NCI-H82 (cell line): ENCODE measurements around the gene PBX4.
A peak's percentile ranks its signal among the peaks of the same experiment; 100 is the strongest.

Experiments
- DNase-seq: peaks from one replicate; lab custom pipeline; 2025; lab: John Stamatoyannopoulos, UW

The PBX4 gene

DNA sequence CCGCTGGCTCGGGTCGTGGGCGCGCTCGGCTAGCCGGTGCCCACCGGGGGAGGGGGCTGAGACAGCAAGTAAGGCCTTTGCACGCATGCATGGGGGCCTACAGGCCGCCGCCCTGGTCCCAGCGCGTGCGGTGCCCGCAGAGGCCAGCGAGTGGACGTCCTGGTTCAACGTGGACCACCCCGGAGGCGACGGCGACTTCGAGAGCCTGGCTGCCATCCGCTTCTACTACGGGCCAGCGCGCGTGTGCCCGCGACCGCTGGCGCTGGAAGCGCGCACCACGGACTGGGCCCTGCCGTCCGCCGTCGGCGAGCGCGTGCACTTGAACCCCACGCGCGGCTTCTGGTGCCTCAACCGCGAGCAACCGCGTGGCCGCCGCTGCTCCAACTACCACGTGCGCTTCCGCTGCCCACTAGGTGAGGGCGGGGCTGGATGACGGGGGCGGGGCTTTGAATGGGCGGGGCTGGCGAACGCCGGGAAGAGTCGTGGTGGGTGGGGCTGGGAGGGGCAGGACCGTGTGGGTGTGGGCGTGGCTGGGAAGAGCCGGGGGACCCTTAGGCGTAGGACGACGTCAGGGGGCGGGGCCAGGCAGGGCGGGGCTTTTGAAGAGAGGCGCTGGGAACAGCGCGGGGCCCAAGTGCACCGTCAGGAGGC, 78.3 kb downstream of the PBX4 start:
- DNase-seq: peak; percentile 89

DNA sequence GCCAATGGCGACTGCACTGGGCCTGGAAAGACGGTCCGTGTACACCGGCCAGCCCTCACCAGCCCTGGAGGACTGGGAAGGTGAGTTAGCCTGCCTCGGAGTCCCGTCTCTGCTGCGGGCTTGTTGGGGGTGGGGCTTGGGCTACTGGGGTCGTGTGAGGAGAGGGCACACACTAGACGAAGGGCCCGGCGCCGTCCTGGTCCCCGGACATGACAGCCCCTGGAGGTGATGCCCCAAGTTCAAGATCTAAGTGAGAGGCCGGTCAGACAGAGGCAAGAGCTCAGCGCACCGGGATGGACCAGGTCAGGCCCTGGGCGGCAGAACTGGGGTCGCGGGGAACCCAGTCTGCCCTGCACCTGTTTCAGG, 78.8 kb downstream of the PBX4 start:
- DNase-seq: no peak

DNA sequence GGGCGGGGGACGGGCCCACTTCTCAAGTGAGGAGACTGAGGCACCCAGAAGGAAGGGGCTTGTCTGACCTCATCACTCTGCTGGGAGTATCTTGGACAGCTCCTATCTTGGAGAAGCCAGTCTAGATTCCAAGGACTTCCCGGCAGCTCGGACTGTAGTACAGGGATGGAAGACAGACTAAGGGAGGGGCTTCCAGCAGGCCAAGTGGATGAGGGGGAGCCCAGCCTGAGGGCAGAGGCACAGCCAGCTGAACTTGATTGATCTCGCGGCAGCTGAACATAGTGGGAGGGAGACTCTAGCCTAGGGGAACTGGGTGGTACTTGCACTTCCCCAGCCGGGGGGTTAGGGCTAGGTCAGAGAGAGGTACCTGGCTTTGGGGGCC, 79.7 kb downstream of the PBX4 start:
- DNase-seq: peak; percentile 55

DNA sequence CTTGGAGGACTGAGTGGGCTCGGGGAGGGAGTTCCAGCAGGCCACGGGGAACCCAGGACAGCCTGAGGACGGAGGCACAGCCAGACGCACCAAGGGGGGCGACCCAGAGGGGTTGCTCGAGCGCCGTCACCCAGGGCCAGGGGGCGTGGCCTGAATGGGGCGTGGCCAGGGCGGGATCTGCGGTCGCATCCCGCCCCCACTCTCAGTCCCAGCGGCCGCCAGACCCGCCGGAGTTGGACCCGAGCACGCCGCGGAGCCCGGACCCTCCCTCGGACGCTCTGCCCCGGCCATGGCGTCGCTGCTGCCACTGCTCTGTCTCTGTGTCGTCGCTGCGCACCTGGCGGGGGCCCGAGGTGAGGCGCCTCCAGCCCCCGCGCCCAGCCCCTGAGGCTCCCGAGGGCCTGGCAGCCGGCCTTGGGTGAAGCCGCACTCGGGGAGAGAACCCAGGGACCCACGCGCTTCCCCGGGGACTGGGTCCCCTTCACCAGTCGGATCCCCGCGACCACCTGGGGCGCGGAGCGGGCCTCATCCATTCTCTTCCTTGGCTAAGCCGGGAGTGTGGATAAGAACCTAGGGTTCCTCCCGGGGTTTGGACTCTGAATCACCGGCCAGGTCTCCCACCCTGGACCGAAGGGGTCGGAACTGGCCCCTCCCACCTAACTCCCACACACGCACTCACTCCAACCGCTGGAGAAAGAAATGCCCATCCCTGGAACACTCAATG, 80.3 kb downstream of the PBX4 start, which contains the start of gene CILP2:
TSS of gene CILP2 (plus strand) at position 205 of the 724 bp plus-strand sequence. CDS start at position 290, 85 bp downstream.
- peak; percentile 90 for DNase-seq

DNA sequence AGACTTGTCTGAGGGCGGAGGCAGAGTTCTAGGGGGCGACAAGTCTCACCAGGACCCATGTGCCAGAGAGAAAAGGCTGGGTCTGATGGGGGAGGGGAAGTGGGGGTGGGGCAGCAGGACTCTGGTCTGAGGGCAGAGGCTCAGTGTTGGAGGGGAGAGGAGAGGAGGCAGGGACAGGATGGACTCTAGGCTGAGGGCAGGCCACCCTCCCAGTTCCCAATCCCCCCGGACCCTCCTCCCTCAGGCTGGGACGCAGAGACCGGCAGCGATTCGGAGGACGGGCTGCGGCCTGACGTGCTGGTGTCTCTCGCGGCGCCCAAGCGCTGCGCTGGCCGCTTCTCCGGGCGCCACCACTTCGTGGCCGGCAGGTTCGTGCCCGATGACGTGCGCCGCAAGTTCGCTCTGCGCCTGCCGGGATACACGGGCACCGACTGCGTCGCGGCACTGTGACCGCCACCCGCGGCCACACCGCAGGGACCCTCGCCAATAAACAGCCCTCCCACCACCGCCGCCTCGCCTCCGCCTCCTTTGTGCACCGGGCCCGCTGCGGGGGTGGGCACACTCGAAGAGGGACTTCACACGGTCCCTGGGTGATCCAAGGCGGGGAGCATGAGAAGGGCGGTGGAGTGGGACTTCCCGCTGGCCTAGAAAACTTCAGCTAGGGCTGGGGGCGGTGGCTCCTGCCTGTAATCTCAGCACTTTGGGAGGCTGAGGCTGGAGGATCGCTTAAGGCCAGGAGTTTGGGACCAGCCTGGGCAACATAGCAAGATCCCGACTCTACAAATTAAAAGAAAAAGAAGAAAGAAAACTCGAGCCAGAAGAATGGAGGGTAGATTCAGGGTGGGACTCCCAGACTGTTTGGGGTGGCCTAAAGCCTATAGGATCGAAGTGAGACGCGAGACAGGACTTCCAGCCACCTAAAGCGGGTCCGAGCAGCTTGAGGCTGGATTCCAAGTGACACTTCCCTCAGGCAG, 81.1 kb downstream of the PBX4 start:
- peak; percentile 42 for DNase-seq

DNA sequence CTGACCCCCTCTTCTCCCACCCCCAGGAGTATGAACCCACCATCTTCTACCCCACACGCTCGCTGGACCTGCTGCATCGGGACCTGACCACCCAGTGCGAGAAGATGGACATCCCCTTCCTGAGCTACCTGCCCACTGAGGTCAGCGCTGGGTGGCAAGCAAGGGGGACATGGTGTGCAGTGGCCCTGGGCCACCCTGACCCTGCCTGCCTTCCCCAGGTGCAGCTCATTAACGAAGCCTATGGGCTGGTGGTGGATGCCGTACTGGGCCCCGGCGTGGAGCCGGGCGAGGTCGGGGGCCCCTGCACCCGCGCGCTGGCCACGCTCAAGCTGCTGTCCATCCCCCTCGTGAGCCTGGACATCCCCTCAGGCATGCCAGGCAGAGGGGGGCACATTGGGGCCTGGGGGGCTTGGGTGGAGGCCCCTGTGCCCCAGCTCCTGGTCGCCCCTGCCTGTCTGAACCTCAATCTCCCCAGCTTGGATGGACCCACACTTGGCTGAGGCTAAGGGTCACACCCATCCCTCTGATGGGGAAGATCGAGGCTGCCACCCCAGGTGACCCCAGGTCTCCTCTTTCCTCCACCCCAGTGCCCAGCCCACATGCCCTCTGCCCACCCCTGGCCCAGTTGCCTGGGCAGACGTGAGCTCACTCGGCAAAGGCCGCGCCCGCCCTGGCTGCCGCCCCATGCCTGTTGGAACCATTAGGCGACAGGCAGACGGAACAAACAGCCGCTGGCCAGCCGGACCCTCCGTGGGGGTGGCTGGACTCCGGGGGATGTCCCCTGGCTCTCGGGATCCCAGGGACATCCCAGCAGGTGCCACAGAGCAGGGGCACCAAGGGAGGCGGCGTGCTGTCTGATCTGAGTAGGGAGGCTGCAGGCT, 82.9 kb downstream of the PBX4 start:
- DNase-seq: no peak

DNA sequence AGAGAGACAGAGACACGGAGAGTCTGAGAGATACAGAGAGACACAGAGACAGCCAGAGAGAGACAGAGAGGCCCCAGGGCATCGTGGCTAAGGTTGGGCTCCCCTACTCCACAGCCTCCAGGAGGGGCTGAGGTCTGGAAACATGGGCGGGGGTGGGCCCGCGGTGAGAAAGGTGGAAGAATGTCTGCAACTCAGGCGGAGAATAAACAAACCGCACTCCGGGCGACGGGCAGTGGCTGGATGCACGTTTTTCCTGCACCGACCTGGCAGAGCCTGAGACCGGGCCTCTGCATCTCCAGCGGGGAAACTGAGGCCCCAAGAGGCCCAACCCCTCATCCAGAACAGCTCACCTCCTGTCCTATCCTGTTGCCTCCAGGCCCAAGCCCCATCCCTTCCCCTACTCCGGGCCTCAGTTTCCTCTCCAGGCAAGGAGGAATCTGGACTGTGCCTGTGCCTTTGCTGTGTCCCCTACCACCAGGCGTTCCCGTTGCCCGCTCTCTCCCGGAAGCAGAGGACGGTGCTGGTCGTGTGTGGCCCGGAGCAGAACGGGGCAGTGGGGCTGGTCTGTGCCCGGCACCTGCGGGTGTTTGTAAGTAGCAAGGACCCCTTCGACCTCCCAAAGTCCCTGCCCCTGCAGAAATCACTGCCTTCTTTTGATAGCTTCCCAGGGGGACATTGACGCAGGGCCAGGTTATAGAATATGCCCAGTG, 83.8 kb downstream of the PBX4 start:
- no peak for DNase-seq

DNA sequence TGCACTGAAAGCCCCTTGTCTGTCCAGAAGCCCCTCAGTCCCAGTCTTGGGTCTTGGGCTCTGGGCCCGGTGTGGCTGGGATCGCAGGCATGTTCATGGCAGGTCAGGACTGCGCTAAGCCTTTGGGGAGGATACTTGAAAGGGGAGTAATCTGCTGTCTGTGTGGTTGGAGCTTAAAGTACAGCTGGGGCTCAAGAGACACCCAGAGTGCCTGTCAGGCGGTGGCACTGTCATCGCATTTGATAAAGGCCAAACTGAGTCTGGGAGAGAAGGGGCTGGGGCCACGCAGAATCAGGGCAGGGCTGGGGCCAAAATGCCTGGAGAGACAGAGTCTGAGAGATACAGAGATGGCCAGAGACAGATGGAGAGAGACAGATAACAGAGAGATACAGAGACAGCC, 84.6 kb downstream of the PBX4 start:
- DNase-seq: peak; percentile 88

DNA sequence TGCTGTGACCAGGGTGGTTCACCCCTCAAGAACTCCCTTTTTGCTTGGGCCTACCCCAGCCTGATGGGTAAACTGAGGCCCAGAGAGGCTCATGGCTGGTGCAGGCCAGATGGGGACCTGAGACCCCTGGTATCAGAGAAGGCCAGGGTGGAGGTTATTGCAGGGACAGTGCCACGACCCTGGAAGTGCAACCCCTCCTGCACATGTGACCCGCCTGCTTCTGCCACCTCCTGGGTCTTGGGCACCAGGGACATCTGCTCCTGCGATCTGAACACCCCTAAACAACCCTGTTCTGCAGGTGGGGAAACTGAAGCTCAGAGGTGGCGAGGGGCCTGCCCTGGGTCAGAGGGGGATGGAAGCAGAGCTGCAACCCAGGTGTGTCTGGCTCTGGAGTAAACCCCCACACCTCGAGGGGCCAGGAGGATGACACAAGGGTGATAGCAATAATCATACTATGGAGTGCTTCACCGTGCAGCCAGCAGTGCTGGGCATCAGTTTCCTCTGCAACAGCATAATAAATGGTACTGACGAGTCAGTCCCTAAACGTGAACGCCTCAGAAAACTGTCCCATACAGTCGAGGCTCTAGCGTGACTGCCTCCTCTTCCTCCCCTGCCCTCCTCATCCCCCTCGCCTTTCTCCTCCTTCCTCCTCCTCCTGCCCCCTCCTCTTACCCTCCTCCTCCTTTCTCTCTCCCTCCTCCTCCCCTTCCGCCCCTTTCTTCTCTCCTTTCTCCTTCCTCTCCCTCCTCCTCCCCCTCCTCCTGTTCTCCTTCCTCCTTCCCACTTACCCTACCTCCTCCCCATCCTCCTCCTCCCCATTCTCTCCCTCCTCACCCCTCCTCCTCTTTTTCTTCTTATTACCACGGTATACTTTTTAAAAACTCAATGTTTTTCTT, 85.4 kb downstream of the PBX4 start:
- DNase-seq: no peak

DNA sequence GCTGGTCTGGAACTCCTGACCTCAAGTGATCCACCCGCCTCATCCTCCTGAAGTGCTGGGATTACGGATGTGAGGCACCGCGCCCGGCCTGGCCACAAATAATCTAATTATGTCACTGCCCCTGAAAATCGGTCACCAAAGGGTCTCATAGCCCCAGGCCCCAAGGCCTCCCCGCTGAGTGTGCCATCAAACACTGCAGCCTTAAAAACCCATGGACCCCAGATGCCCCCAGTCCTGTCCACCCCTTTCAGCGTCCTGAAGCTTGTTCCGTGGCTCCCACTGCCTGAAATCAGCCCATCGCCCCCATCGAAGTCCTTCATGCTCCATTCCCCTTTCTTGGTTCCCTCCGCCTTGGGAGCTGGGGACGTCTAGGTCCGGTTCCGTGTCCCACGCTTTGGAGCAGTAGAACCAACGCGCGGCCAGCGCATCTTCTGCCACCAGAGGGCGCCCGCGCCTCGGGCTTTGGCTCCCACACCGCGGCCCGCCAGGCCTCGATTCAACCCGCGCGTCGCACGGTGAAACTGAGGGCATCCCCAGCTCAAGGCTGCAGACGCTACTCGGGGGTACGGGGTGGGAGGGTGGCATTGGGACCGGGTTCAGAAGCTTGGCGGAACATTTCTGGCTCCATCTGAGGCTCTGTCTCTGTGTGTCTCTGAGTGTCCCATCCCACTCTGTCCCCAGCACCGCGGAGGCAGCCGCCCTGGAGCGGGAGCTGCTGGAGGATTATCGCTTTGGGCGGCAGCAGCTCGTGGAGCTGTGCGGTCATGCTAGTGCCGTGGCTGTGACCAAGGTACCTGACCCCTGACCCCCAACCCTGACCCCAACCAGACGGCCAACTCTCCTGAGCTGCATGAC, 86.3 kb downstream of the PBX4 start:
- DNase-seq: peak; percentile 90

DNA sequence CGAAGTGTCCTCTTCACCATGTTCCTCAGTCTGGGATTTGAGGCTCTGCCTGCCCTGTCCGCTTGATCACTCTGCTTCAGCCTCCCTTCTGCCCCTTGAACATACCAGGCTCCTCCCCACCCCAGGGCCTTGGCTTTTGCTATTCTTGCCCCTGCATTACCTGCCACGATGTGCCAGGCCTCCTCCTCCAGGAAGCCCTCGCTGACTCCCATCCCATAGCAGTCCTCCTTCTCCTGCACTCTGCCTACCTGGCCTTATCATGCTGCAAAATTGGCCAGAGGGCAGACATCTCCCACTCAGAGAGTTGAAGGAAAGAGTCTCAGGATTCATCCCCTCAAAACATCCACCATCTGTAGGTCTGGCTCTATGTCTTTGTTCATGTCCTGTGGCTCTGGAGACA, 87.6 kb downstream of the PBX4 start:
- DNase-seq: no peak

DNA sequence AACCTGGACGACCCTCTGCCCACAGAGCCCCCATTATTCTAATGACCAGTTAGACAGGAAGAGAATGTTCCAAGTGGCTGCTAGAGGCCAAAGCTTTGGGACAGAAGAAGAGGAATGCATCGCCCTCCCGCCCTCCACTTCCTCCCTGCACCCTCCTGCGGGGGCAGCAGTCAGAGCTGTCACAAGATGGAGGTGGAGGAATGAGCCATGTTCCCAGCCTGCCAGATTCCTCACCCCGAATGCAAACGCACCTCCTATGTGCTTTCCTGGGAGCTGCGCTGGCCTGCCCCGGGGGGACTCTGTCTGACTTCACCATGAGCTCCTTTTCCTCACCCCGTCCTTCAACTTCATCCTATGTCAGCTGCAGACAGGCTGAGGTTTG, 88.1 kb downstream of the PBX4 start:
- DNase-seq: no peak

DNA sequence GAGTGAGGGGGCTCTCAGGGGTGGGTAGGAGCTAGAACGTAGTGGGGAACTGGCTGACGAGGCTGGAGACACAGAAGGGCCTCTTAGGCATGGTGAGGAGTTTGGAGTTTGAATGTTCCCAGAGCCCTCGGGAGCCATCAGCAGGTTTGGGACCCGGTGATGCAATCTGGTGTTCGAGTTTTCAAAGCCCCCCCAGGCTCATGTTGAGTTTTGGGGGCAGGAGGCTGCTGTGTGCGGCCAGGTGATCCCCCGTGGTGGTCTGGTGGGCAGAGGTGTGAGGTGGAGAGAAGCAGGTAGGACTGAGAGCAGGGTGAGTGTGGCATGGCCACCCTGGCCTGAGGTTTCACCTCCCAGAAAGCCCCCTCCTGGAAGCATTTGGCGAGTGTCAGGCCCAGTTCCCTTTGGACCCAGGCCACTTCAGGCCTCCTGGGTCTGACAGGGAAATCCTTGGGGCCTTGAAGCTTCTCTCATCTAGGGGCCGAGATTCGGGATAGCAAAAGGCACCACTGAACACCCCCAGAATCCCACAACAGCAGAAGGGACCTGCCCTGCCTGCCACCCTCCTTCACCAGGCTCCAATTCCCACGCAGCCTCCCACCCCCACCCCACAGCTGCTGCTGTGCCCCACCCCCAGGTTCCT, 88.6 kb downstream of the PBX4 start:
- DNase-seq: no peak

DNA sequence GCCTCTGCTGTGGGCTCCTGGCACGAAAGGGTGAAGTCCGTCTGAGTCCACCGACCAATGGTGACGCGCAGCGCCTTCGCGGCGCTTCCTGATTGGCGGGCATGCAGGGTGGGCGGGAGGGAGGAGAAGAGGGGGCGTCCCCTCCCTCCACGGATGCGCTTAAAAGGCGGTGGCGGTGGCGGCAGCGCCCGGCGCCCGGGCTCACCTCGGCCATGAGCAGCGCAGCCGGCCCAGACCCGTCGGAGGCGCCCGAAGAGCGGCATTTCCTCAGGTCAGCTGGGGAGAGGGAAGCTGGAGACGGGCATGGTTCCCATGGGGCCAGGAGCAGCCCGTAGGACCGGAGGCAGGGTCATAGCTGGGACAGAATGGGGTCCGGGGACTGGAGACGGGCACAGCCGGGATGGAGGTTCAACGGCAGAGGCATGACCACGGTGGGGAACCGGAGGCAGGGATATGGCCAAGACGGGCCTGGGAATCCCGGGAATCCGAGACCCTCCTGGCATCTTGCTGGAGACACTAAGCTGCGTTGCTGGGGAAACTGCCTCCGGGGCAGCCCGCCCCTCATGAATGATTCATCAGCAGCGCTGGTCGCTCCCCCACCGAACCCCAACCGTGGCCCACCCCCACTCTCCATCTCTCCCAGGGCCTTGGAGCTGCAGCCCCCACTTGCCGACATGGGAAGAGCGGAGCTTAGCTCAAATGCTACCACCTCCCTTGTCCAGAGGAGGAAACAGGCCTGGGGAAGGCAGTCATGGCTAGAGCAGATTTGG, 89.6 kb downstream of the PBX4 start, which contains the start of gene YJEFN3:
TSS of gene YJEFN3 (plus strand) at position 191 of the 770 bp plus-strand sequence. CDS start at position 213, 22 bp downstream.
- no peak for DNase-seq

DNA sequence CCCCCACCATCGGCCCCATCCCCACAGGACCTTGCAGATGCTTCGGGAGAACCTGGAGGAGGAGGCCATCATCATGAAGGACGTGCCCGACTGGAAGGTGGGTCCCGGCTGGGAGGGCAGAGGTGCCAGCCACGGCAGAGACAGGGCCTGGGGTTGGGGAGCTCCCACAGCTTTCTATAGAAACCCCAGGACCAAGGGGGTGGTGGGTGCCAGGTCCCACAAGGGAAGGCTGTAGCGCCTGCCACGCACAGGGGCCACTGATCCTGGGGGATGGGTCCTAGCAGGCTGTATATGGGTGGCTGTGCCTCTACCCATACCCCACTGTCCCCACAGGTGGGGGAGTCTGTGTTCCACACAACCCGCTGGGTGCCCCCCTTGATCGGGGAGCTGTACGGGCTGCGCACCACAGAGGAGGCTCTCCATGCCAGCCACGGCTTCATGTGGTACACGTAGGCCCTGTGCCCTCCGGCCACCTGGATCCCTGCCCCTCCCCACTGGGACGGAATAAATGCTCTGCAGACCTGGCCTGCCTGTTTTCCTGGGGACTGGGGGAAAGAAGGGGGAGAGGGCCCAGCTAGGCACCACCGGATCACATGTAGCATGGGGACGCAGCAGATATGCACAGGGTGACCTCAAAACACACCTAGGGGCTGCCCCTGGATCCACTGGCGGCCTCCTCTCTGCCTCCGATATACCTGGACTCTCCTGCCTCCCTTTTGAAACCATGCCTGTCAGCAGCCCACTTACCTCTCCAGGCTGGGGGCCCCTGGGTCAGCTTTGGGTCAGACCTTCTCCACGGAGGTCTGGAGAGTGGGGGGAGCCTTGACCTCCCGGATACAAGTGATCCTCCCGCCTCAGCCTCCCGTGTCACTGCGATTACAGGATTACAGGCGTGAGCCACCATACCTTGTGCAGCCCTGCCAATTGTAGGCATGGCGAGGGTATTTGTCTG, 90.5 kb downstream of the PBX4 start:
- DNase-seq: no peak

DNA sequence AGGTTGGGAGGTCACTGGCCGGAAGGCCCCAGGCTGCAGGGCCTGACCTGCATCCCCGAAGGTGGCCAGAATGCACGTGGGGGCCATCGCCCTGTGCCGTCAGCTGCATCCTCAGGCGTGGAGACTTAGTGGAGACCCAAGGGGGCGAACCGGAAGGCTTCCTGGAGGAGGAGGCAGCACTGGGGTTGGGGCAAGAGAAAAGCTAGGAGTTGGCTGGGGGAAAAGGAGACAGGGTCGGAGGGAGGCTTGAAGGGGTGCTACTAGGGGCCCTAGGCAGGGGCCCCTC, 91.2 kb downstream of the PBX4 start:
- no peak for DNase-seq
